ENCODE results near the gene UNC80.

UNC80 gene

DNA sequence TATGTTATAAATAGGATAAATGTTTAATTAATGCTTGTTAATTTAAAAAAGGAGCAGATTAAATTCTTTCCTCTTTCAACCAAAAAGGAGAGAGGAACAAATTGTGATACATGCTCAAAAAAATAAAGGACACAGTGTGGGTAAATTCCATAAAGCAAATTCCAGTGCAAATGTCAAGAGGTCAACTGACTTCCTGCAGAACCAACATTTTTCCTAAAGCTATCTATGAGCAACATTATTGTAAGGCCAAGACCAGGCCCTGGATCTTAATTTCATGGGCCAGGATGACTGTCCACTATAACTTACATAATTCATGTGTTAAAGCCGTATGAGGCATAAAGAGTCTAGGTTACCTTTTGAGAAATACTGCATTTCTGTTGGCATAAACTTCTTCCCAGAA lies 136.9 kb downstream of the UNC80 start:
- DNase-seq (ENCODE audit: low spot score): no peak

DNA sequence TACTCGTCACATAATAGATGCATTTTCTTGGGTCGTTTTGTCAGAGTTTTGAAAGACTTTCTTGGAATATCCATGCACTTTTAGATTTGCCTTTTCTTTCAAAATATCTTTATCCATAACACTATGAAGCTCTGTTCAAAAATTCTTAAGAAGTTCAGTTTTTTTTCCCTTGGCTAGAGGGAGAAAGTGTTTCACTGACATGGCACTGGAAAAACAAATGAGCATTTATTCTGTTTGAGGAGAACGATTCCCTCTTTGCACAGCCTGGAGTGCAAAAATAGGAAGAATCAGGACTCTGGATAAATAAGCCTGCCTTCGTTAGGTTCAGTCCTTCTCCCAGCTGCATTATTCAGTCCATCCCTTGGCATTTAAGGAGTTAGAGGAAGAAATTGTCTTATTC lies 139.9 kb downstream of the UNC80 start:
- no peak for DNase-seq (ENCODE audit: low spot score)

DNA sequence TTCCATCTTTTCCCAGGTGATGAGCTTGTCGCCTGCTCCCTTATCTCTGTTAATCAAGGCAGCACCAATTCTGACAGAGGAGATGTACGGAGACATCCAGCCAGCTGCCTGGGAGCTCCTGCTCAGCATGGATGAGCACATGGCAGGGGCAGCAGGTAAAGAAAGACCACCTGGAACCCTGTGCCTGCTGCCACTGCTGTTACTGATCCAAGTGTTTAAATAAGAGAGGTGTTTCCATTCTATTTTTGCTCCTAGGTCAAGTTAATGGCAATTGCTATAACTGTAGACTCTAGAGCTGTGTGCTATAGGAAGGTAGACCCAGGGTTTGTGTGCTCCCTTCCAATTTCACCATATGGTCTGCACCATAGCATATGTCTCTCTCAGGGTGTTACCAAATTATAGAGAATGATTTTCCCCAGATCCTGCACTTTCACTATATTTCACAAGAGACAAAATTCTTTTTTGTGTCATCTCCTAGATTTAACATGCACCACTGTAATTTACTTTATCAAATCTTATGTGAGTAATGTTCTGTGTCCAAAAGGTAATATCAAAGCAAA lies 142.2 kb downstream of the UNC80 start:
- no peak for DNase-seq (ENCODE audit: low spot score)

GRCh38 chr2:209917154-209917771 lies 145.6 kb downstream of the UNC80 start:
- no peak for DNase-seq (ENCODE audit: low spot score)

DNA sequence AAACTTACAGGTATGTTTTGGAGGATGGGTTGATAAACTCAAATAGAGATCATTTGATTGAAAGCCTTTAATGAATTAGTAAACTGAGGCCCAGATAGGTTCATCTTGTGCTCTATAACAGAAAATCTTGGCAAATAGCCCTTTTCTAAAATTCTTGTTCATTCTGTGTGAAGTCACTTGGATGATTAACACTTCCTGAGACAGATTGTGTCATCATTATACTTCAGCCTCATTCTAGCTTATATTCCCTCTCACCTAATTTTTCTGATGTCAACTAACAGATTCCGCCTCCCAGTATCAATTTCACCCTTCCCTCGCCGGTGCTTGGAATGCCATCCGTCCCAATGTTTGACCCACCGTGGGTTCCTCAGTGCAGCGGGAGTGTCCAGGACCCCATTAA lies 146.6 kb downstream of the UNC80 start:
- no peak for DNase-seq (ENCODE audit: low spot score)

- no peak for DNase-seq (ENCODE audit: low spot score)
Measured at GRCh38 chr2:209922116-209922515, 150.5 kb downstream of the UNC80 start.

GRCh38 chr2:209929369-209929768 lies 157.7 kb downstream of the UNC80 start:
- DNase-seq (ENCODE audit: low spot score): no peak

- DNase-seq (ENCODE audit: low spot score): no peak
Measured at GRCh38 chr2:209933499-209934483, 162.2 kb downstream of the UNC80 start.

DNA sequence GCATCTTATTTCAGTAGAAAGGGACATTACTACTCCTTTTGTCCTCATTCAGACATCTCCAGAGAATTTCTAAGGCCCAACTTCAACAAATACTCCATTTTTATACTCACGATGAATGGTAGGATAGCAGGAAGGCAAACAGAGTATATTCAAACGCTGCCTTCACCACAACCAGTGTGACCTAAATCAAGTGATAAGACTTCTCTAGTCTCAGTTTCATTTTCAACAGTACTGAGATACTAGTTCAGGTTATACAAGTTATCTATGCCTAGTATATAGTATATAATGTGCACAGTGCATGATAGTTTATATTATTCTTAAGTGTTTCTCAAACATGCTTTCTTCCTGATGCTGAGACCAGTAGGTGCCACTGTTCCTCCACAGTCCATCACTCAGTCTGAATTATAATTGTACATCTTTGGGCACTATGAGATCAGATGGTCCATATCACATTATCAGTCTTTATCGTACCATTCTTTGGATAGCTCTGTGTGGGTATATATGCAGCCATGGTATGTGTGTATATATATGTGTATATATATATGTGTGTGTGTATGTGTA lies 164.6 kb downstream of the UNC80 start:
- no peak for DNase-seq (ENCODE audit: low spot score)

DNA sequence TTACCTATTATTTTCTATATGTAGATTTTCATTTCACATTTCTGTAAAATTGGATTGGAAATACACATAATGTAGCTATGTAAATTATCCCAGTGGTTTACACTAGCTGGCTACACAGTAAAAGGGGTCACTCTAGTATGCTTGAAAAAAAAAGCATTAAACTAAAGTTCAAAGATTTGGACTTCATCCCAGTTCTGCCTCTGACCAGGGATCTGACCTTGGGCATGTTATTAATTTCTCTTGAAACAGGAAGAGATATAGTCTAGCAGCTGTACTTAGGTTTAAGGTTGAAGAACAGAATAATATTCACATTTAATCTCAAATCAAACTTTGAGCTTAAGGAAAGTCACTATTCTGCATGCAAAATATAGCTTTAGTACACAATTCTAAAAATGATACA lies 166.3 kb downstream of the UNC80 start:
- DNase-seq (ENCODE audit: low spot score): no peak

DNA sequence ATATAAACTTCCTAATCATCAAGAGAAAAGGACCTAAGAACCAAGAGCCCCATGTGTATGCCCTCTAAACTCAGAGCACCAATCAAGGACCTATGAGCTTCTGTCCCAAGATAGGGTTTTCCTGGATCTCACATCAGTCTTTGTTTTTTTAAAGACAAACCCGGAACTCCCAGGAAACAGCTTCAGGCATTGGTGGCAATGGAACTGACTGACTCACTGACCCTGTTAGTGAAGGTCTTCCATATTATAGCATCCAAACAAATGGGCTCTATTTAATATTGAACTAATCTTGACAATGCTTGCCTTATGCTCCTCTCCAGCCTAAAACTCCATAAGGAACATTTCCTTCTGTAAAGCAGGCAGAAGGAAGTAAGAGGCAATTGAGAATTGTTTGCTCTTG lies 167.3 kb downstream of the UNC80 start:
- DNase-seq (ENCODE audit: low spot score): no peak

- no peak for DNase-seq (ENCODE audit: low spot score)
Measured at GRCh38 chr2:209940936-209941335, 169.3 kb downstream of the UNC80 start.

DNA sequence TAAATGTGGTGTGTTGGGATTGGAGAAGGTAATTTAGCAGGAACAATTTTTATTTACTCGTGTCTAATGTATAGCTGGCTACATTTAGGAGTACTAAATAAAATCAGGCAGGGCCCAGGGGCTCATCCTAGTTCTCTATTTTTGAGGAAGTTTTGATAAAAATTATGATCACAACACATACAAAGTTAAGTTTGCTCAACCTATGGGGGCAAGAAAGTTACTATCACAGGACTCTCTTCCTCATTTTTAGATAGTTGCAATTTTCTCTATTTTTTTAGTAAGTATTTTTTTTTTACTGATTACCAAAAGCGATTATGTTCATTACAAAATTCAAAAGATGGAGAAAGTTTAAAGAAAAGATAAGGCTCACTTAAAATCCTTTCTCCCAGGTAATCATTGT lies 170.8 kb downstream of the UNC80 start:
- no peak for DNase-seq (ENCODE audit: low spot score)

GRCh38 chr2:209942936-209943605 lies 171.4 kb downstream of the UNC80 start:
- no peak for DNase-seq (ENCODE audit: low spot score)

DNA sequence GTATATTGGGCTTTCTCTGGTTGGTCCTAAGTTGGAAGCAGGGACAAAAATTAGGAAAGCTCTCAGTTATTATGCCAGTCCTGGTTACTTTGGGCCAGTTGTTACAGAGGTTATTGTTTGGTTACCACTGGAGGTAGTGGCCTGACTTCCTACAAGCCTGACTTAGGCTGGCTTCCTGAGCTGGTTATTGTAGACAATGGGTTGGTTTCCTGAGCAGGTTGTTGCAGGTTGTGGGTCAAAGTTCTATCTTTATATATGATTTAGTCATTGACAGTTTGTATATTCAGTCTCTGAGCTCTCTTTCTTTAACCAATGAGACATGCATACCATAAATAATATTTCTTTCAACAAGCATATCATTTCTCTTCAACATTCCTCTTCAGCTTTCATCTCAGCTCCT lies 172.1 kb downstream of the UNC80 start:
- DNase-seq (ENCODE audit: low spot score): no peak

DNA sequence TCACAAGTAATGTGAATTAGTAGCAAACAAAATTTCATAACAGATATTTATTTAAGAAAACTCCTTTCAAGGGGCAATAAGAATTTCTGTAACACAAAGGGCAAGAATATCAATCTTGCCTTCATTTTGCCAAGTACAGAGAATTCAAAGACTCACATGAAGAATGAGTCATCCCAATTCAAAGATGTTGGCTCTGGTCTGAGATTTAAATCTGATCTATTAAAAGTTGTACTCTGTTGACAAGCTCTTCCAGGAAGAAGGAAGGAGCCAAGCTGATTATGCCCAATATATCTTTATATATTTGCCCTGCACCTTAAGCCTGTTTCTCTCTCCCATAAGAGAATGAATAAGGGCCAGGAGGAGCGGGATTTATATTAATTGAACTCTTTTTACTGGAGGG lies 174.9 kb downstream of the UNC80 start:
- DNase-seq (ENCODE audit: low spot score): no peak

DNA sequence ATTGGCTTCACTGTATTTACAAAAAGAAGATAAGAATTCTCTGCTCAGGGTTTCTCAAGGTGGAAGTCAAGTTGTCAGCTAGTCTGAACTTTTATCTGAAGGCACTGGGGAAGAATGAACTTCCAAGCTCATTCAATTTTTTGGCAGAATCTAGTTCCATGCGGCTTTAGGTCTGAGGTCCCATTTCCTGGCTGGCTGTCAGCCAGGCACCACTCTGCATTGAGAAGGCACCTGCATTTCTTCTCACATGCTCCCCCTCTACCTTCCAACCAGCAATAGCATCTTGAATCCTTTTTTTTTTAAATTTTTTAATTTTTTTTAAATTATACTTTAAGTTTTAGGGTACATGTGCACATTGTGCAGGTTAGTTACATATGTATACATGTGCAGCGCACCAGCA lies 184.6 kb downstream of the UNC80 start:
- no peak for DNase-seq (ENCODE audit: low spot score)

DNA sequence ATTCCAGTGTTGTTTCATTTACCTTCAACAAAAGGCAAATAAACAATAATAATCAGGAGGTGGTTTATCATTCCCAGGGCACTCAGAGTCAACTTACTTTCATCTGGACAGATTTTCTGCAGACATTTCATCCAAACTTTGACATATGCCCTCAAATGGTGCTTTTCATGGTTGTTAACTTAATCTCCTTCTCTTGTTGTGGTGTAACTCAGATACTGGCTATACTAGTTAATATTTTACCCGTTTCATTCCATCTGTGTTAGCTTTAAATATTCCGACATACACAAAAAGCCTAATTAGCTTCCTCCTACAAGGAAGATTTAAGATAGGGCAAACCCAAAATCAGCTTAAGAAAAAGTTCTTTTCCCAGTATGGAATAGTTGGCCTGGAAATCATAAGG lies 186.4 kb downstream of the UNC80 start:
- DNase-seq (ENCODE audit: low spot score): no peak

DNA sequence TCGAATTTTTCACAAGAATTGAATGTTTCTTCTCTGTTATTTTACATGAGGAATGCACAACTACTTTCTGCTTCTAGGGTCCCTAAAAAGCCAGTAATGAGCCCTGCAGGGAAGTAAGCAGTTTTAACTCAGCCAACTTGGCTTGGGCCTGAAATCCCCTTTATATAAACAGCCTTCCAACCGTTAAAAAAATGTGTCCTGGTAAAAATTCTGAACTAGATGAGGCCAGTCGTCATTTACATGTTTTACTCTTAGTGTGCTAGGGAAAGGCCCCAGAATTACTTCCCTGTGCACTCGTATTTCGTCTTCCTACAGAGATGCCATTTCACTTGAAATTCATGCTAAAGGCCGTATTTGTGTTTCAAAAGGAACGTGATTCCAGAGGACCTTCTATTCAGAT lies 188.4 kb downstream of the UNC80 start:
- no peak for DNase-seq (ENCODE audit: low spot score)

DNA sequence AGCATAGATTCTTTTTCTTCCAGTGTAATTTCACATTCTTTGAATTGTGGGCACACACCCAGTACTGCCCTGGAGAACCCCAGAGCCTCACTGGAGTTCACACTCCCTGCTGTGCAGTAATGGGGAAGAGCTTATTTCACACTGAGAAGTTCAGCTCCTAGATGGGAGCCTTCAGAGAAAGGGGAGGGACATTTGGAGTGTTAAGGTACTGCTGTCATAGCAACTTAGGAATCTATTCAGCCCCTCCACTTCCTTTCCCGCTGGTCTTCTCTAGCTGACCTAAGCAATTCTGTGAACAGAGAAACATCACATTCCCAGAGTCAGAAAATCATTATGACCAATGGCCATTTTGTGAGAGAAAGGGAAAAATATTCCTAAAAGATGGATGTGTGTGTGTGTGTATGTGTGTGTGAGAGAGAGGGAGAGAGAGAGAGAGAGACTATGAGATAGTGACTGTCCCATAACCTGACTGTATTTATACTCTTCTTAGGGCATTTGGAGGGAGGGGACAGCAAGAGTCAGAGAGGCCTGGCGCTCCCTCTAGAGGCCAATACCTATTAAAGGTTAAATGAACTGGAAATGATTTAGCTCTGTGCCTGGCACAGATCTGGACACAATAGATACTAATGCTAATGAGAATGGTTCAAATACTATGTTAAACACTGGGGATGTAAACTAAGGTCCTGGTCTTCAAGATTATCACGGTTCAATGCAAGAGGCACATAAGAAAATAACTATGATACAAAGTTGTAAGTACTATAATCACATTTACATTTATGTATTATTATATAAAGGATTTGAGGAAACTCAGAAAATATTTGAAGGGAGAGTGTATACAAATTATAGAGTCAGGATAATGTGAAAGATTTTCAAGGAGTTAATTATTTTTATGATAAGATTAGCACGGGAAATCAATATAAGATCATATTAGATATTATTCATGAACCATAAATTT lies 189.3 kb downstream of the UNC80 start:
- peak; percentile 10 for DNase-seq (ENCODE audit: low spot score)

DNA sequence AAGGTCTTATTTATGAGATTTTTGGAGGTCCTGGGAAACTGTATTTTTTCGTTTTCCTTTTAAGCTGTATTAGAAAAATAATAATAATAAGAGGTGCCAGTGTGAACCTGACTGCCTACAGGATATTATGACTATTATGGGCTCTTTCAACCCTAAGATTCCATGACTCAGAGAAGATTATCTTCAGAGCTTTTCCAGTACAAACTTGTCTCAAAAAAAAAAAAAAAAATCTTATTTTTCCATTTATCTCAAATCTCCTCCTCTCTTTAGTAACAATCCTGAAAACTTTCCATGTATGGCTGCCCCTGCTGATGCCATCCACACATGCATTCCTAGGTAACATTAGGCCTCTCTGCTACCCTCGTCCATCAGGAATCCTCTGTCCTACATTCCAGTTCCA lies 194.1 kb downstream of the UNC80 start:
- no peak for DNase-seq (ENCODE audit: low spot score)

Measured in HuH-7.5 (cell line).